PC-3 (cell line): ENCODE measurements around the gene SLC44A3. TPM values are rescaled to one million over a fixed set of nuclear protein-coding genes. Genes with fewer than 3 reads are reported as not detected.

Experiments used
- ATAC-seq: fragments of 200-7000 bp; cut with Tn5 transposase; 2 replicates; pipeline ENCODE4 v1.9.1; 2020; ENCODE audit warnings: mild to moderate bottlenecking, moderate library complexity
- BruUV-seq: library from RNA; stranded (reverse); fragments of 400-500 nt; replicated peaks from 2 replicates; lab custom pipeline; 2021; lab: Mats Ljungman, UMichigan
- CTCF ChIA-PET: fragments of 300-600 bp; sonication (Branson Sonifier 250); formaldehyde crosslinking; loops from one replicate; lab custom pipeline; 2022; ENCODE audit warnings: antibody characterized with exemption; lab: Charles Lee
- POLR2A ChIA-PET: fragments of 300-600 bp; sonication (Branson Sonifier 250); formaldehyde crosslinking; loops from one replicate; lab custom pipeline; 2022; ENCODE audit warnings: antibody characterized with exemption; ENCODE audit not compliant: unreplicated experiment; lab: Charles Lee
- DNase-seq: peaks from one replicate; pipeline ENCODE4 v3.0.0-alpha.2; 2015
- H2AFZ ChIP-seq: fragments of 300-600 bp; sonication (generic); 2 replicates; pipeline ENCODE4 v1.6.0; 2016; ENCODE audit warnings: antibody characterized with exemption, low read length
- H3F3A ChIP-seq: fragments of 300-600 bp; sonication (generic); one replicate; pipeline ENCODE4 v1.6.0; 2017; ENCODE audit warnings: antibody characterized with exemption, low read length, control low read depth, mild to moderate bottlenecking; ENCODE audit not compliant: unreplicated experiment
- H3K27ac ChIP-seq: fragments of 300-600 bp; sonication (generic); 2 replicates; pipeline ENCODE4 v1.5.1; 2016; ENCODE audit warnings: mild to moderate bottlenecking, low read length
- H3K27me3 ChIP-seq: fragments of 300-600 bp; sonication (generic); 2 replicates; pipeline ENCODE4 v1.6.1; 2016; ENCODE audit warnings: low read length, mixed read lengths
- H3K36me3 ChIP-seq: fragments of 300-600 bp; sonication (generic); 2 replicates; pipeline ENCODE4 v1.6.1; 2016; ENCODE audit warnings: low read depth, mixed run types, low read length, mixed read lengths
- H3K4me1 ChIP-seq: fragments of 300-600 bp; sonication (generic); 2 replicates; pipeline ENCODE4 v1.5.1; 2016; ENCODE audit warnings: low read length; ENCODE audit not compliant: insufficient read depth
- H3K4me2 ChIP-seq: fragments of 300-600 bp; sonication (generic); 2 replicates; pipeline ENCODE4 v1.6.0; 2016; ENCODE audit warnings: low read length
- H3K4me3 ChIP-seq: fragments of 300-600 bp; sonication (generic); 2 replicates; pipeline ENCODE4 v1.5.1; 2016; ENCODE audit warnings: mild to moderate bottlenecking, low read length, mixed read lengths
- H3K79me2 ChIP-seq: fragments of 300-600 bp; sonication (generic); 2 replicates; pipeline ENCODE4 v1.6.1; 2017; ENCODE audit warnings: low read length, mixed read lengths
- H3K9ac ChIP-seq: fragments of 300-600 bp; sonication (generic); 2 replicates; pipeline ENCODE4 v1.6.0; 2016; ENCODE audit warnings: mild to moderate bottlenecking, low read length
- H3K9me2 ChIP-seq: fragments of 300-600 bp; sonication (generic); replicated peaks from 2 replicates; pipeline ENCODE4 v1.6.1; 2016; ENCODE audit warnings: mixed run types, low read length, mixed read lengths
- H3K9me3 ChIP-seq: fragments of 300-600 bp; sonication (generic); 2 replicates; pipeline ENCODE4 v1.6.1; 2016; ENCODE audit warnings: low read length, mixed read lengths
- H4K20me1 ChIP-seq: fragments of 300-600 bp; sonication (generic); 2 replicates; pipeline ENCODE4 v1.6.1; 2016; ENCODE audit warnings: low read length, mixed read lengths
- EZH2 ChIP-seq: fragments of 300-600 bp; sonication (generic); IDR thresholded peaks from one replicate; pipeline ENCODE4 v1.6.1; 2017; ENCODE audit warnings: antibody characterized with exemption, mild to moderate bottlenecking, low read length; ENCODE audit not compliant: unreplicated experiment
- EZH2phosphoT487 ChIP-seq: fragments of 300-600 bp; sonication (generic); IDR thresholded peaks from 2 replicates; pipeline ENCODE4 v1.6.1; 2018; ENCODE audit warnings: mild to moderate bottlenecking, antibody characterized with exemption, low read length, borderline replicate concordance
- intact Hi-C: fragments of 100-400 bp; cut with micrococcal nuclease; formaldehyde crosslinking; loops from 2 replicates; pipeline ENCODE4 v1.9.0; 2023
- total RNA-seq: library from RNA; depleted of rRNA; stranded (reverse); fragments of >200 nt; gene quantifications from 2 replicates; pipeline ENCODE4 v1.2.3, GENCODE V29; 2014
- TF ChIP-seq, protein P1 (sequence below): fragments of 300-600 bp; sonication (generic); conservative IDR thresholded peaks from 2 replicates; pipeline ENCODE4 v1.5.1; 2017; ENCODE audit warnings: antibody characterized with exemption, low read depth, mild to moderate bottlenecking, low read length

SLC44A3 gene
- total RNA-seq, 1 experiment from 2014 or later, result 9.2 TPM

DNA sequence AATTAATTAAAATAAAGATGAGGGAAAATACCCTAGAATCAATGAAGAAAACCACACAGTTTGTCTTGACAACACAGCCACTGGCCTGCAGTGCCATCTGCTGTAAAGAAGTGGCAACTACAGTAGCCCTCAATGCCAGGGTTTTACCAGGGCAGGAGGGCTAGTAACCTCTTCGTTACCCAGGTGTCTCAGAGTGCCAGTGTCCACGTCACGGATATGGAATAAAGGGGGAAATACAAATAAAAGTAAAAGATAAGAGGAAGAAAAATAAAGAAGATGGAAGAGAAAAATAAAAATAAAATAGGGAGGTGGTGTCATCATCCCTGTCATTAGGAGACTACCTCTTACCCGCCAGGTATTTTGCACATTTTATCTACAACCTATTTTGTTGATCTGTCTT, 14.2 kb upstream of the SLC44A3 start:
- Histone ChIP-seq H3K9me3 (no peaks in the 10 kb centered on the region), H3K9ac (no peak overlapping the region), H3K79me2 (no peaks in the 10 kb centered on the region), H3F3A (no peaks in the 10 kb centered on the region), H3K27ac (no peak overlapping the region), H4K20me1 (no peaks in the 10 kb centered on the region), H3K4me3 (no peak overlapping the region), H3K9me2 (no peaks in the 10 kb centered on the region), H2AFZ (no peak overlapping the region), H3K4me2 (no peak overlapping the region), H3K36me3 (no peaks in the 10 kb centered on the region), H3K27me3 (no peaks in the 10 kb centered on the region), H3K4me1 (peaks cover 6% of the 10 kb centered on the region)
- TF ChIP-seq, protein P1, sequence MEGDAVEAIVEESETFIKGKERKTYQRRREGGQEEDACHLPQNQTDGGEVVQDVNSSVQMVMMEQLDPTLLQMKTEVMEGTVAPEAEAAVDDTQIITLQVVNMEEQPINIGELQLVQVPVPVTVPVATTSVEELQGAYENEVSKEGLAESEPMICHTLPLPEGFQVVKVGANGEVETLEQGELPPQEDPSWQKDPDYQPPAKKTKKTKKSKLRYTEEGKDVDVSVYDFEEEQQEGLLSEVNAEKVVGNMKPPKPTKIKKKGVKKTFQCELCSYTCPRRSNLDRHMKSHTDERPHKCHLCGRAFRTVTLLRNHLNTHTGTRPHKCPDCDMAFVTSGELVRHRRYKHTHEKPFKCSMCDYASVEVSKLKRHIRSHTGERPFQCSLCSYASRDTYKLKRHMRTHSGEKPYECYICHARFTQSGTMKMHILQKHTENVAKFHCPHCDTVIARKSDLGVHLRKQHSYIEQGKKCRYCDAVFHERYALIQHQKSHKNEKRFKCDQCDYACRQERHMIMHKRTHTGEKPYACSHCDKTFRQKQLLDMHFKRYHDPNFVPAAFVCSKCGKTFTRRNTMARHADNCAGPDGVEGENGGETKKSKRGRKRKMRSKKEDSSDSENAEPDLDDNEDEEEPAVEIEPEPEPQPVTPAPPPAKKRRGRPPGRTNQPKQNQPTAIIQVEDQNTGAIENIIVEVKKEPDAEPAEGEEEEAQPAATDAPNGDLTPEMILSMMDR, result peak; percentile 92
- TF ChIP-seq EZH2phosphoT487 (no peak), EZH2 (no peak)
- DNase-seq, result peak; percentile 77
- ATAC-seq, result peak; percentile 36; the same call in 1 of the 2 replicates
- POLR2A ChIA-PET, result no interaction called here
- no TSS peak for BruUV-seq
- intact Hi-C loops, result loop anchor here (1.0 to 10.0 kb wide), 5 partner anchors 237 to 781 kb away; no protein-coding TSS in a partner anchor
- CTCF ChIA-PET, result interaction anchor here (0.6 to 0.9 kb wide), 2 partner anchors 237 to 271 kb away, joined by 4 read pairs; no protein-coding TSS in a partner anchor

DNA sequence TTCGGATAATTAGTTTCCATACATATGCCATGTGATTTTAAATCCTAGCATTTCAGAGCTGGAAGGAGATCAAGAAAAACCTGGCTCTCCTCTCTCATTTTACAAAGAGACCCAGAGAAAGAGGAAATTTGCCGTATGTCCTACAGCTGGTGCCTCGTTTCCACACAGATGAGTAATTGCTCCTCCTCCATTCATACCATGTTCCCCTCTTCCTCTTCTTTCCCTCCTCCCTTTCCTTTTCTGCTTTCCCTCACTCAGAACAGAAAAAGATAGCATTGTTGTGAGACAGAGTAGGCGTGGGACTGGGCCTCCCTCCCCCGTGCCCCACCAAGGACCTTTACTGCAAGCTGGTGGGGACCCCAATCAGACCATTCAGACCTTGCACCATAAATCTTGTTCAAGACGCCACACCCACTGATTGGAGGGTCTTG, 13.7 kb upstream of the SLC44A3 start:
- no peaks in the 10 kb centered on the region for H3K27me3 ChIP-seq
- no peaks in the 10 kb centered on the region for H3K79me2 ChIP-seq
- ATAC-seq (no peak), DNase-seq (no peak)
- H3K4me1 ChIP-seq, result peaks cover 4% of the 10 kb centered on the region
- ChIA-PET CTCF (interaction anchor here (0.9 kb wide), 1 partner anchor 237 kb away, joined by 4 read pairs; no protein-coding TSS in a partner anchor), POLR2A (no interaction called here)
- BruUV-seq, result no TSS peak
- H3F3A ChIP-seq, result no peaks in the 10 kb centered on the region
- H3K9me2 ChIP-seq, result no peaks in the 10 kb centered on the region
- TF ChIP-seq EZH2phosphoT487, result no peak
- no peak for TF ChIP-seq EZH2
- H3K36me3 ChIP-seq, result no peaks in the 10 kb centered on the region
- H3K4me3 ChIP-seq, result no peak overlapping the region
- intact Hi-C loops, result loop anchor here (1.0 to 10.0 kb wide), 4 partner anchors 236 to 782 kb away; no protein-coding TSS in a partner anchor
- H3K27ac ChIP-seq, result no peak overlapping the region
- H3K9ac ChIP-seq, result no peak overlapping the region
- peak overlapping the region; percentile 32; the same call in 1 of the 2 replicates for H2AFZ ChIP-seq
- H3K9me3 ChIP-seq, result no peaks in the 10 kb centered on the region
- no peaks in the 10 kb centered on the region for H4K20me1 ChIP-seq
- H3K4me2 ChIP-seq, result no peak overlapping the region

DNA sequence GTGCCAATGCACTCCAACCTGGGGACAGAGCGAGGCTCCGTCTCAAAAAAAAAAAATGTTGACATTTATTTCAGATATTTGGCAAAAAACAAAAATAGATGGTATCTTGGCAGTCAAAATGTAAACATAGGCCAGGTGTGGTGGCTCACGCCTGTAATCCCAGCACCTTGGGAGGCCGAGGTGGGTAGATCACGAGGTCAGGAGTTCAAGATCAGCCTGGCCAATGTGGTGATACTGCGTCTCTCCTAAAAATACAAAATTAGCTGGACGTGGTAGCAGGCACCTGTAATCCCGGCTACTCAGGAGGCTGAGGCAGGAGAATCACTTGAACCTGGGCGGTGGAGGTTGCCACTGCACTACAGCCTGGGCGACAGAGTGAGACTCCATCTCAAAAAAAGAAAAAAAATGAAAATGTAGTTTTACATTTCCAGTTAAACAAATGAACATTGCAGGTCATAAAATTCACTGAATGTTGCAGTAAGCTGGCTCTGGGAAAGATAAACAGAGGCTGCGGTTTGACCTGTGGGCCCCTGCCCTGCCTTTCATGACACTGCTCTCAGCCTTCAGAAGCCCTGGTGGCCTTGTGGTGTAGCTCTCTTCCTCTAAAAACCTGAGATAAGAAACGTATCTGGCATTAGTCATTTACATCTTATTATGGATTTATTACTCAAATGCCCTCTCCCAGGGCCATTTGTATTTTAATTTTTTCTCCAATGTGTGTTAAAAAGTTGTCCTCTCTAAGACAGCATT, 12.2 kb upstream of the SLC44A3 start:
- CTCF ChIA-PET, result interaction anchor here (0.6 kb wide), 1 partner anchor 68 kb away, joined by 3 read pairs; no protein-coding TSS in a partner anchor
- Histone ChIP-seq H3F3A (no peaks in the 10 kb centered on the region), H3K36me3 (no peaks in the 10 kb centered on the region), H4K20me1 (no peaks in the 10 kb centered on the region), H3K79me2 (no peaks in the 10 kb centered on the region), H3K4me3 (no peak overlapping the region), H3K9me3 (no peaks in the 10 kb centered on the region), H3K27ac (no peak overlapping the region), H3K27me3 (no peaks in the 10 kb centered on the region), H2AFZ (no peak overlapping the region), H3K9me2 (no peaks in the 10 kb centered on the region), H3K9ac (no peak overlapping the region), H3K4me2 (no peak overlapping the region), H3K4me1 (no peaks in the 10 kb centered on the region; the same call in 1 of the 2 replicates)
- no peak for ATAC-seq
- POLR2A ChIA-PET, result no interaction called here
- BruUV-seq, result no TSS peak
- intact Hi-C loops, result loop anchor here (2.0 to 10.0 kb wide), 3 partner anchors 235 to 783 kb away; no protein-coding TSS in a partner anchor
- DNase-seq, result no peak
- TF ChIP-seq EZH2 (no peak), EZH2phosphoT487 (no peak)
- TF ChIP-seq, protein P1, result no peak
